NB4 (cell line): Measurements from ENCODE around the gene OPCML.

ENCODE experiments used
- CTCF ChIP-seq: IDR thresholded peaks from one replicate; pipeline ENCODE4 v1.5.1; 2012; ENCODE audit warnings: low read depth, low read length
- MAX ChIP-seq: IDR thresholded peaks from 2 replicates; pipeline ENCODE4 v1.6.1; 2011; ENCODE audit warnings: low read depth, low read length
- MYC ChIP-seq: IDR thresholded peaks from 2 replicates; pipeline ENCODE4 v1.6.1; 2011; ENCODE audit warnings: low read depth, low read length
- POLR2A ChIP-seq: IDR thresholded peaks from 2 replicates; pipeline ENCODE4 v1.6.1; 2011; ENCODE audit warnings: mild to moderate bottlenecking; ENCODE audit not compliant: insufficient read length; ENCODE audit errors: extremely low read depth

DNA sequence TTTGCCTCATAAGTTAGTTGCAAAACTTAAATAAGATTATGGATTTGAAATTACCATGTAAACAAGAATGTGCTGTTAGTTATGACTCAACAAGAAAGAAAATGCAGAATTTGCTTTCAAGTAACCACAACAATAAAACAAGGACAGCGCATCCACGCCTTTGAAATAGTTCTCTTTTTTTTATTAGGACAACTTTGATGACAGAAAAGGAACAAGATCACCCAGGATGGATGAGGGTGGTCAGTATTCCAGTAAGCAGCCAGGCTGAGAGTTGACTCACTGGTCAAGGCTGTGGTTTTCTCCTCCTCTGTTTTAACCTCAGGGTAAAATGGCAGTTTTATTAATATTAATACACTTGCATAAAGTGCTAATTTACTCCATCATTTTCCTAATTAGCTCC lies 544.4 kb downstream of the OPCML start:
- TF ChIP-seq CTCF (no peak), POLR2A (no peak), MAX (no peak), MYC (no peak)
